ENCODE results near the gene XXYLT1. TPM values are rescaled to one million over a fixed set of nuclear protein-coding genes. Genes with fewer than 3 reads are reported as not detected.
"Not testable (repeated sequence)": the region's sequence is repeated elsewhere in the genome, so short reads cannot be mapped to it uniquely, and the experiment has no call there.

The XXYLT1 gene
- total and polyA plus RNA-seq, 3 experiments from 2014 or later: 7.9 to 10.5 (median 8.3) TPM

GRCh38 chr3:195219351-195220230 is 51.4 kb downstream of the XXYLT1 start:
- Mint-ChIP-seq H3K4me1 (peaks cover 0 to 2% (median 0%) of the 10 kb centered on the region in 3 donors), H3K4me3 (no peak overlapping the region), H3K27me3 (no peaks in the 10 kb centered on the region), H3K9me3 (peaks cover 0 to 2% (median 0%) of the 10 kb centered on the region in 5 donors), H3K36me3 (peaks cover 13 to 16% (median 13%) of the 10 kb centered on the region in 3 donors), H3K27ac (no peak overlapping the region)
- Histone ChIP-seq H3K4me3 (ENCODE audit: low read length) (no peak overlapping the region), H3K27me3 (ENCODE audit: insufficient read depth, low read length, poor library complexity, severe bottlenecking) (no peaks in the 10 kb centered on the region), H3K36me3 (ENCODE audit: insufficient read depth, low read length) (no peaks in the 10 kb centered on the region), H3K4me1 (ENCODE audit: insufficient read depth, low read length) (no peaks in the 10 kb centered on the region), H3K27ac (ENCODE audit: low read depth, low read length) (no peak overlapping the region), H3K9me3 (ENCODE audit: low read length) (no peaks in the 10 kb centered on the region)
- POLR2A ChIA-PET: no interaction called here
- CTCF ChIA-PET: no interaction called here
- DNase-seq: no peak

DNA sequence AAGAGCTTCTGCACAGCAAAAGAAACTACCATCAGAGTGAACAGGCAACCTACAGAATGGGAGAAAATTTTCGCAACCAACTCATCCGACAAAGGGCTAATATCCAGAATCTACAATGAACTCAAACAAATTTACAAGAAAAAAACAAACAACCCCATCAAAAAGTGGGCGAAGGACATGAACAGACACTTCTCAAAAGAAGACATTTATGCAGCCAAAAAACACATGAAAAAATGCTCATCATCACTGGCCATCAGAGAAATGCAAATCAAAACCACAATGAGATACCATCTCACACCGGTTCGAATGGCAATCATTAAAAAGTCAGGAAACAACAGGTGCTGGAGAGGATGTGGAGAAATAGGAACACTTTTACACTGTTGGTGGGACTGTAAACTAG is 52.6 kb downstream of the XXYLT1 start:
- H3K36me3 ChIP-seq (ENCODE audit: insufficient read depth, low read length); H3K27me3 Mint-ChIP-seq; H3K4me1 Mint-ChIP-seq; H3K4me1 ChIP-seq (ENCODE audit: insufficient read depth, low read length); H3K4me3 Mint-ChIP-seq; H3K27me3 ChIP-seq (ENCODE audit: insufficient read depth, low read length, poor library complexity, severe bottlenecking); H3K9me3 Mint-ChIP-seq; H3K27ac Mint-ChIP-seq; H3K9me3 ChIP-seq (ENCODE audit: low read length); POLR2A ChIA-PET; CTCF ChIA-PET; H3K4me3 ChIP-seq (ENCODE audit: low read length); DNase-seq; H3K27ac ChIP-seq (ENCODE audit: low read depth, low read length): not testable (repeated sequence)
- H3K36me3 Mint-ChIP-seq: peaks cover 11 to 16% (median 13%) of the 10 kb centered on the region in 3 donors

DNA sequence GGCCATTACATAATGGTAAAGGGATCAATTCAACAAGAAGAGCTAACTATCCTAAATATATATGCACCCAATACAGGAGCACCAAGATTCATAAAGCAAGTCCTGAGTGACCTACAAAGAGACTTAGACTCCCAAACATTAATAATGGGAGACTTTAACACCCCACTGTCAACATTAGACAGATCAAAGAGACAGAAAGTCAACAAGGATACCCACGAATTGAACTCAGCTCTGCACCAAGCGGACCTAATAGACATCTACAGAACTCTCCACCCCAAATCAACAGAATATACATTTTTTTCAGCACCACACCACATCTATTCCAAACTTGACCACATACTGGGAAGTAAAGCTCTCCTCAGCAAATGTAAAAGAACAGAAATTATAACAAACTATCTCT is 55.4 kb downstream of the XXYLT1 start:
- H3K4me3 ChIP-seq (ENCODE audit: low read length); H3K27me3 Mint-ChIP-seq; H3K9me3 ChIP-seq (ENCODE audit: low read length); DNase-seq; H3K27ac Mint-ChIP-seq; POLR2A ChIA-PET; H3K4me1 ChIP-seq (ENCODE audit: insufficient read depth, low read length); H3K36me3 ChIP-seq (ENCODE audit: insufficient read depth, low read length); CTCF ChIA-PET; H3K27ac ChIP-seq (ENCODE audit: low read depth, low read length); H3K9me3 Mint-ChIP-seq; H3K4me3 Mint-ChIP-seq; H3K27me3 ChIP-seq (ENCODE audit: insufficient read depth, low read length, poor library complexity, severe bottlenecking): not testable (repeated sequence)
- H3K4me1 Mint-ChIP-seq: peaks cover 3 to 10% (median 3%) of the 10 kb centered on the region in 3 donors
- peaks cover 4 to 15% (median 6%) of the 10 kb centered on the region in 3 donors for H3K36me3 Mint-ChIP-seq

GRCh38 chr3:195214381-195214780 is 56.6 kb downstream of the XXYLT1 start:
- no peaks in the 10 kb centered on the region for H3K27me3 ChIP-seq (ENCODE audit: insufficient read depth, low read length, poor library complexity, severe bottlenecking)
- peaks cover 3 to 10% (median 3%) of the 10 kb centered on the region in 3 donors for H3K4me1 Mint-ChIP-seq

DNA sequence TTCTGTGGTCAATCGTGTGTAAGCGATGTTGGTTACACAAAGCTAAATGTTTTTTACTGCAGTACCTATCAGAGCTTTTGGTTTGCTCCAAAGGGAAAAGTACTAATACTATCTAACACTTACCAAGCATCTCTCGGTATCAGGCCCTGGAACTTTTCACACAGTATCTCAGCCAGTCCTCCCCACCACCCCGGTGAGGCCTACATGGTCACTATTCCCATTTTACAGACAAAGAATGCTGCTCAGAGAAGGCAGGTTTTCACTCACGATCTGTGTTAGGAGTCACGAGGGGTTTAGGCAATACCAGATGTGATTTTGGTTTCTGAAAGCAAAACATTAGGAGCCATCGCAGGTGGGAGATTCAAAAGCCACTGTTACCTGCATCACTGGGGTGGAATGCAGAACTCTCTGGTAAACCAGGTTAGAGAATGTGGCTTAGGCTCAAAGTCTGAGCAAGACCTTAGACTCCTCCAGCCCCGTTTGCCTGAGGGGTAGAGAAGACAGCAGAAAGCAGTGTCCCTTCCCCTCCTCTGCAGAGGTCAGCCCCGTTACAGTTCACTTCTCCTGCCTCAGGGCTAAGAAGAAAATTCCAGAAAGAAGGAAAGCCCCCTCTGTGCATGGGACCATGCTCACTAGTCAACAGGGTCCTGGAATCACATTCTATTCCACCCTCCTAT is 57.2 kb downstream of the XXYLT1 start:
- H3K4me3 ChIP-seq (ENCODE audit: low read length): no peak overlapping the region
- no peaks in the 10 kb centered on the region for H3K4me1 ChIP-seq (ENCODE audit: insufficient read depth, low read length)
- no peaks in the 10 kb centered on the region for H3K9me3 Mint-ChIP-seq
- no peaks in the 10 kb centered on the region for H3K9me3 ChIP-seq (ENCODE audit: low read length)
- ChIA-PET CTCF (no interaction called here), POLR2A (interaction anchor here (0.7 kb wide), 1 partner anchor 1969 kb away, joined by 3 read pairs; no protein-coding TSS in a partner anchor)
- no peaks in the 10 kb centered on the region for H3K36me3 ChIP-seq (ENCODE audit: insufficient read depth, low read length)
- H3K27ac Mint-ChIP-seq: no peak overlapping the region
- DNase-seq: no peak
- H3K27ac ChIP-seq (ENCODE audit: low read depth, low read length): no peak overlapping the region
- H3K27me3 Mint-ChIP-seq: no peaks in the 10 kb centered on the region
- H3K4me1 Mint-ChIP-seq: peaks cover 3 to 10% (median 3%) of the 10 kb centered on the region in 3 donors
- H3K36me3 Mint-ChIP-seq: peaks cover 0 to 7% (median 2%) of the 10 kb centered on the region in 3 donors
- no peak overlapping the region for H3K4me3 Mint-ChIP-seq
- H3K27me3 ChIP-seq (ENCODE audit: insufficient read depth, low read length, poor library complexity, severe bottlenecking): no peaks in the 10 kb centered on the region

More at GRCh38 chr3:195214381-195214780, 56.6 kb downstream of the XXYLT1 start:
- H3K4me3 ChIP-seq (ENCODE audit: low read length): no peak overlapping the region
- ChIA-PET CTCF (no interaction called here), POLR2A (no interaction called here)
- Mint-ChIP-seq H3K36me3 (peaks cover 3 to 11% (median 4%) of the 10 kb centered on the region in 3 donors), H3K27ac (no peak overlapping the region), H3K27me3 (no peaks in the 10 kb centered on the region), H3K4me3 (no peak overlapping the region), H3K9me3 (peaks cover 0 to 2% (median 0%) of the 10 kb centered on the region in 5 donors)
- H3K36me3 ChIP-seq (ENCODE audit: insufficient read depth, low read length): no peaks in the 10 kb centered on the region
- no peak overlapping the region for H3K27ac ChIP-seq (ENCODE audit: low read depth, low read length)
- DNase-seq: no peak
- no peaks in the 10 kb centered on the region for H3K4me1 ChIP-seq (ENCODE audit: insufficient read depth, low read length)
- no peaks in the 10 kb centered on the region for H3K9me3 ChIP-seq (ENCODE audit: low read length)

DNA sequence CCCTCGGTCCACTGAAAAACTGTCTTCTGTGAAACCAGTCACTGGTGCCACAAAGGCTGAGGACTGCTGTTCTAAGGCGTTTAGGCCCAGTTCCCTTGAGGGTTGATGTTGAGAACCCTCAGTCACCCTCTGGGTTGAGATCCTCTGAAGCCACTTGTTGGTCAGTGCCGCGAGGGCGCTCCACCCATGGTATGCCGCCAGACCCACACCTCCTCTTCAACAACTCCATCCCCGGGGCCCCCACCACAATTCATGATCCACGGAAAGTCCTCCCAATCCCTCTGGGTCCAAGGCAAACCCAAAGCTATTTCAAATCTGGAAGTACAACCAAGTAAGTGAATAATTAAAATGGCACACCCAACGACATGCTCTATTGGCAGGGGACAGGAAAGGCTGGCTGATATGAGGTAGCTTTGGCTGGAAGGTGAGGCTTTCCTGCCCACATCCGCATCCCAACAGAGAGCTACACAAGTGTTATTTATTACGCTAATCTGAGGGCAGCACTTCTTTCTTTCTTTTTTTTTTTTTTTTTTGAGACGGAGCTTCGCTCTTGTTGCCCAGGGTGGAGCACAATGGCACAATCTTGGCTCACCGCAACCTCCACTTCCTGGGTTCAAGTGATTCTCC is 58.1 kb downstream of the XXYLT1 start:
- Mint-ChIP-seq H3K4me1 (peaks cover 8 to 17% (median 9%) of the 10 kb centered on the region in 3 donors), H3K27me3 (no peaks in the 10 kb centered on the region), H3K9me3 (no peaks in the 10 kb centered on the region), H3K4me3 (no peak overlapping the region), H3K27ac (no peak overlapping the region), H3K36me3 (peaks cover 0 to 7% (median 2%) of the 10 kb centered on the region in 3 donors)
- Histone ChIP-seq H3K27me3 (ENCODE audit: insufficient read depth, low read length, poor library complexity, severe bottlenecking) (no peaks in the 10 kb centered on the region), H3K9me3 (ENCODE audit: low read length) (no peaks in the 10 kb centered on the region), H3K27ac (ENCODE audit: low read depth, low read length) (no peak overlapping the region), H3K4me1 (ENCODE audit: insufficient read depth, low read length) (no peaks in the 10 kb centered on the region), H3K4me3 (ENCODE audit: low read length) (no peak overlapping the region), H3K36me3 (ENCODE audit: insufficient read depth, low read length) (no peaks in the 10 kb centered on the region)
- no peak for DNase-seq
- POLR2A ChIA-PET: interaction anchor here (0.7 kb wide), 1 partner anchor 1969 kb away, joined by 3 read pairs; no protein-coding TSS in a partner anchor
- CTCF ChIA-PET: no interaction called here

GRCh38 chr3:195212033-195212748 is 58.8 kb downstream of the XXYLT1 start:
- DNase-seq: no peak
- Histone ChIP-seq H3K27ac (ENCODE audit: low read depth, low read length) (no peak overlapping the region), H3K4me1 (ENCODE audit: insufficient read depth, low read length) (no peaks in the 10 kb centered on the region), H3K36me3 (ENCODE audit: insufficient read depth, low read length) (no peaks in the 10 kb centered on the region), H3K27me3 (ENCODE audit: insufficient read depth, low read length, poor library complexity, severe bottlenecking) (no peaks in the 10 kb centered on the region), H3K9me3 (ENCODE audit: low read length) (no peaks in the 10 kb centered on the region), H3K4me3 (ENCODE audit: low read length) (no peak overlapping the region)
- Mint-ChIP-seq H3K36me3 (peaks cover 0 to 7% (median 2%) of the 10 kb centered on the region in 3 donors), H3K4me3 (no peak overlapping the region), H3K27me3 (no peaks in the 10 kb centered on the region), H3K9me3 (no peaks in the 10 kb centered on the region), H3K27ac (no peak overlapping the region), H3K4me1 (peaks cover 9 to 17% (median 10%) of the 10 kb centered on the region in 3 donors)
- POLR2A ChIA-PET: no interaction called here
- CTCF ChIA-PET: no interaction called here
